ENCODE measurements around the gene SND1.

GRCh38 chr7:128069373-128070364, 417.7 kb downstream of the SND1 start:
- TF ChIP-seq POLR2AphosphoS5 (IDR thresholded peaks at IDR 0.05) (no peak), CTCF (IDR thresholded peaks at IDR 0.05 in 8 of 11, conservative IDR thresholded peaks at IDR 0.05 in 3 of 11) (no peak), POLR2A (IDR thresholded peaks at IDR 0.05) (no peak)
